ENCODE results near the gene ACTBL2.

DNA sequence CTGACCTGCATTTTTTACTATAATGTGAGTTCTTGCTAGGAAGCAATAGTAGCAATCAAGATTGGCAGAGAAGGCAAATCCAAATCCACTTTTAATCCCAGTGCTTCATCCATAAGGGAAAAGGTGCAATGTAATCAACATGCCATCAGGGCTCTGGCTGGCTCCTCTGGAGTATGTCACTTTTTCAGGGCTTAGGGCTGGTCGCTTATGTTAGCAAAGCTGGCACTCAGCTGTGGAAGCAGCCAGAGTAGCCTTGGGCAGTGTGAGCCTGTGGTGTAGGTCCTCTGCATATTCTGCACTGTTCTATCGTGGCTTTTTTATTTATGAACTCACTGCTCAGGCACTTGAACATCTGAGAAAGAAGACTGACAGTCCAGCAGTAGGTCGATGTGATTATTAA lies 16.1 kb downstream of the ACTBL2 start:
- TF ChIP-seq EZH2phosphoT487 (IDR thresholded peaks at IDR 0.05; ENCODE audit: insufficient read depth, low read depth) (no peak), EZH2 (IDR thresholded peaks at IDR 0.05; ENCODE audit: insufficient read depth, poor library complexity, severe bottlenecking) (no peak)

Data from GM23248 (cell line).